IMR-90 (cell line): ENCODE measurements around the gene GOLGA6C. TPM values are rescaled to one million over a fixed set of nuclear protein-coding genes. Genes with fewer than 3 reads are reported as not detected.

Experiments used
- ATAC-seq: fragments of 200-7000 bp; cut with Tn5 transposase; 2 replicates; pipeline ENCODE4 v1.9.1; 2020; ENCODE audit warnings: low read depth, mild to moderate bottlenecking, moderate library complexity
- BruUV-seq: library from RNA; stranded (reverse); fragments of 400-500 nt; replicated peaks from 2 replicates; lab custom pipeline; 2021; lab: Mats Ljungman, UMichigan
- CTCF ChIA-PET: fragments of 300-600 bp; formaldehyde crosslinking; extraction: SDS; loops from one replicate; lab custom pipeline; 2021; ENCODE audit warnings: antibody characterized with exemption; lab: Yijun Ruan, JAX
- POLR2A ChIA-PET: fragments of 300-600 bp; sonication (Branson Sonifier 250); formaldehyde crosslinking; loops from one replicate; lab custom pipeline; 2022; ENCODE audit warnings: antibody characterized with exemption; ENCODE audit not compliant: unreplicated experiment; lab: Charles Lee
- DNase-seq: peaks from one replicate; pipeline ENCODE4 v3.0.0; 2013
- H2AFZ ChIP-seq: replicated peaks from 2 replicates; pipeline ENCODE3; 2013; ENCODE audit warnings: low read length, mild to moderate bottlenecking; ENCODE audit not compliant: poor library complexity
- H2AK5ac ChIP-seq: 2 replicates; pipeline ENCODE4 v1.6.1; 2013; ENCODE audit warnings: low read depth, low read length, inconsistent platforms
- H2AK9ac ChIP-seq: replicated peaks from 2 replicates; pipeline ENCODE3; 2013; ENCODE audit warnings: mild to moderate bottlenecking, low read depth, low read length, moderate library complexity; ENCODE audit not compliant: poor library complexity
- H2BK120ac ChIP-seq: 2 replicates; pipeline ENCODE4 v1.6.1; 2013; ENCODE audit warnings: low read depth, low read length, inconsistent platforms
- H2BK15ac ChIP-seq: 3 replicates; pipeline ENCODE4 v1.6.1; 2013; ENCODE audit warnings: low read depth, low read length, inconsistent platforms
- H2BK20ac ChIP-seq: 2 replicates; pipeline ENCODE4 v1.6.1; 2013; ENCODE audit warnings: low read depth, mild to moderate bottlenecking, inconsistent platforms, low read length, moderate library complexity
- H2BK5ac ChIP-seq: 2 replicates; pipeline ENCODE4 v1.6.1; 2013; ENCODE audit warnings: mild to moderate bottlenecking, low read depth, low read length, inconsistent platforms; ENCODE audit not compliant: poor library complexity, severe bottlenecking
- H3K14ac ChIP-seq: replicated peaks from 2 replicates; pipeline ENCODE4 v1.6.1; 2013; ENCODE audit warnings: low read depth, low read length, inconsistent platforms
- H3K18ac ChIP-seq: 2 replicates; pipeline ENCODE4 v1.6.1; 2013; ENCODE audit warnings: low read depth, low read length, control low read depth
- H3K23ac ChIP-seq: 2 replicates; pipeline ENCODE4 v1.6.1; 2013; ENCODE audit warnings: low read depth, low read length, inconsistent platforms
- H3K27ac ChIP-seq: 2 replicates; pipeline ENCODE4 v1.5.1; 2013; ENCODE audit warnings: mild to moderate bottlenecking, control low read depth, low read length; ENCODE audit not compliant: insufficient read depth
- H3K27me3 ChIP-seq: 2 replicates; pipeline ENCODE4 v1.6.1; 2013; ENCODE audit warnings: low read length; ENCODE audit not compliant: control insufficient read depth, insufficient read depth
- H3K36me3 ChIP-seq: 2 replicates; pipeline ENCODE4 v1.6.1; 2013; ENCODE audit warnings: low read length, mixed read lengths; ENCODE audit not compliant: control insufficient read depth, insufficient read depth
- H3K4ac ChIP-seq: 2 replicates; pipeline ENCODE4 v1.6.1; 2013; ENCODE audit warnings: low read depth, low read length, inconsistent platforms
- H3K4me1 ChIP-seq: 2 replicates; pipeline ENCODE4 v1.6.1; 2013; ENCODE audit warnings: low read length, mixed read lengths; ENCODE audit not compliant: control insufficient read depth, insufficient read depth
- H3K4me2 ChIP-seq: 2 replicates; pipeline ENCODE4 v1.6.1; 2013; ENCODE audit warnings: low read depth, mild to moderate bottlenecking, control low read depth, low read length, moderate library complexity
- H3K4me3 ChIP-seq: 2 replicates; pipeline ENCODE4 v1.5.1; 2013; ENCODE audit warnings: low read depth, mild to moderate bottlenecking, control low read depth, low read length, moderate library complexity; ENCODE audit not compliant: insufficient read depth
- H3K56ac ChIP-seq: 2 replicates; pipeline ENCODE4 v1.6.1; 2013; ENCODE audit warnings: low read length, inconsistent platforms; ENCODE audit not compliant: insufficient read depth; ENCODE audit errors: extremely low read depth
- H3K79me1 ChIP-seq, 2 experiments: 2 replicates each; pipeline ENCODE4 v1.6.1; 2013; ENCODE audit warnings: low read length in 2 of 2, inconsistent platforms in 1 of 2, low read depth in 1 of 2
- H3K9ac ChIP-seq: 2 replicates; pipeline ENCODE4 v1.6.1; 2013; ENCODE audit warnings: low read depth, low read length, control low read depth
- H3K9me1 ChIP-seq: 2 replicates; pipeline ENCODE4 v1.6.1; 2013; ENCODE audit warnings: low read length, inconsistent platforms; ENCODE audit not compliant: insufficient read depth
- H3K9me3 ChIP-seq: 2 replicates; pipeline ENCODE4 v1.6.1; 2013; ENCODE audit warnings: low read length; ENCODE audit not compliant: control insufficient read depth, insufficient read depth
- H4K20me1 ChIP-seq: 2 replicates; pipeline ENCODE4 v1.6.1; 2013; ENCODE audit warnings: low read length, inconsistent platforms; ENCODE audit not compliant: insufficient read depth
- H4K5ac ChIP-seq: 2 replicates; pipeline ENCODE4 v1.6.1; 2013; ENCODE audit warnings: mild to moderate bottlenecking, low read depth, low read length, control low read depth
- H4K8ac ChIP-seq, 2 experiments: 2 replicates each; pipeline ENCODE4 v1.6.1; 2013; ENCODE audit warnings: low read depth in 2 of 2, low read length in 2 of 2, control low read depth in 1 of 2, inconsistent platforms in 1 of 2
- H4K91ac ChIP-seq: 2 replicates; pipeline ENCODE4 v1.6.1; 2013; ENCODE audit warnings: low read depth, low read length, inconsistent platforms; ENCODE audit not compliant: insufficient read depth
- BHLHE40 ChIP-seq: fragments of 150-350 bp; IDR thresholded peaks from 2 replicates; pipeline ENCODE4 v1.6.1; 2016; ENCODE audit warnings: mild to moderate bottlenecking, low read depth, low read length
- CHD1 ChIP-seq: IDR thresholded peaks from 2 replicates; pipeline ENCODE4 v1.6.1; 2012; ENCODE audit warnings: low read depth, low read length, improper control_type of control experiment
- FOS ChIP-seq: fragments of 150-350 bp; IDR thresholded peaks from 2 replicates; pipeline ENCODE4 v1.6.1; 2016; ENCODE audit warnings: low read depth, low read length
- MAFK ChIP-seq: IDR thresholded peaks from 2 replicates; pipeline ENCODE4 v1.6.1; 2012; ENCODE audit warnings: low read depth, low read length, improper control_type of control experiment
- MAZ ChIP-seq: IDR thresholded peaks from 2 replicates; pipeline ENCODE4 v1.6.1; 2012; ENCODE audit warnings: low read depth, mild to moderate bottlenecking, low read length, improper control_type of control experiment, moderate library complexity, borderline replicate concordance
- RCOR1 ChIP-seq: IDR thresholded peaks from 2 replicates; pipeline ENCODE4 v1.6.1; 2012; ENCODE audit warnings: mild to moderate bottlenecking, low read length, improper control_type of control experiment; ENCODE audit not compliant: insufficient replicate concordance
- SMC3 ChIP-seq: fragments of 150-350 bp; IDR thresholded peaks from 2 replicates; pipeline ENCODE4 v1.6.1; 2016; ENCODE audit warnings: low read depth, mild to moderate bottlenecking, antibody characterized with exemption, low read length, moderate library complexity
- WGBS, 2 experiments: methylation state at CpG; one replicate each; pipeline versions ENCODE4 v1.1.5 to v1.1.7; 2013; ENCODE audit warnings: missing lambda C conversion rate in 2 of 2; ENCODE audit not compliant: insufficient read length in 1 of 2; ENCODE audit errors: extremely low coverage in 2 of 2; 5-methylcytosine and 5-hydroxymethylcytosine counted together
- dilution Hi-C: fragments of 300-500 bp; cut with HindIII; formaldehyde crosslinking; loops from one replicate; pipeline ENCODE4 v1.14.3; 2018; ENCODE audit warnings: low sequenced_read_pairs; ENCODE audit not compliant: unreplicated experiment
- in situ Hi-C: fragments of 300-500 bp; cut with MboI; formaldehyde crosslinking; loops from 3 replicates; pipeline ENCODE4 v1.14.3; 2019; ENCODE audit warnings: low sequenced_read_pairs, inconsistent platforms, mixed read lengths
- intact Hi-C: fragments of 100-400 bp; cut with micrococcal nuclease; formaldehyde crosslinking; loops from 2 replicates; pipeline ENCODE4 v1.10.0; 2022
- polyA plus RNA-seq, 3 experiments: library from polyadenylated mRNA; depleted of rRNA; stranded (reverse); fragments of >200 nt; gene quantifications; 2 replicates each; pipeline ENCODE4 v1.2.3, GENCODE V29; 2012; ENCODE audit warnings: low replicate concordance in 1 of 3
- total RNA-seq: library from RNA; depleted of rRNA; stranded (reverse); fragments of >200 nt; gene quantifications from 2 replicates; pipeline ENCODE4 v1.2.3, GENCODE V29; 2012

GOLGA6C gene
- total and polyA plus RNA-seq, 2 of the 4 experiments (the other 2 are of a cell fraction): not detected

GRCh38 chr15:75213212-75213767 lies 44.8 kb upstream of the GOLGA6C start:
- intact Hi-C loops: no loop called here
- no peaks in the 10 kb centered on the region for H3K9me3 ChIP-seq
- no peak overlapping the region for H4K8ac ChIP-seq
- peaks cover 66% of the 10 kb centered on the region for H4K20me1 ChIP-seq
- 100% methylated on average over 1 of the region's 12 CpGs; no CpG with 5 or more reads in 1 of the 2 experiments for WGBS, 2 experiments
- TF ChIP-seq MAZ: no peak
- TF ChIP-seq FOS: no peak
- TF ChIP-seq SMC3: no peak
- TF ChIP-seq BHLHE40: no peak
- TF ChIP-seq RCOR1: no peak
- no peak for TF ChIP-seq CHD1
- TF ChIP-seq MAFK: no peak
- no peaks in the 10 kb centered on the region for H3K4me1 ChIP-seq
- ChIA-PET CTCF (no interaction called here), POLR2A (no interaction called here)
- H2AK9ac ChIP-seq: no peak overlapping the region
- H3K27me3 ChIP-seq: no peaks in the 10 kb centered on the region
- no peak overlapping the region for H2BK5ac ChIP-seq
- no peak overlapping the region for H3K18ac ChIP-seq
- dilution Hi-C loops: no loop called here
- H3K4me3 ChIP-seq: no peak overlapping the region
- in situ Hi-C loops: no loop called here
- no peak overlapping the region for H3K14ac ChIP-seq
- BruUV-seq: no TSS peak
- peaks cover 17 to 41% of the 10 kb centered on the region in 2 experiments for H3K79me1 ChIP-seq
- H3K23ac ChIP-seq: no peak overlapping the region
- H2AFZ ChIP-seq: no peak overlapping the region
- no peak overlapping the region for H3K4me2 ChIP-seq
- peaks cover 47% of the 10 kb centered on the region for H3K36me3 ChIP-seq
- H2BK120ac ChIP-seq: no peak overlapping the region
- H2AK5ac ChIP-seq: no peak overlapping the region
- no peak overlapping the region for H4K91ac ChIP-seq
- H3K4ac ChIP-seq: no peak overlapping the region
- H2BK20ac ChIP-seq: no peak overlapping the region
- no peak overlapping the region for H2BK15ac ChIP-seq
- no peak overlapping the region for H3K56ac ChIP-seq
- H4K5ac ChIP-seq: no peak overlapping the region
- no peak overlapping the region for H3K9ac ChIP-seq
- DNase-seq: no peak
- no peaks in the 10 kb centered on the region for H3K9me1 ChIP-seq
- no peak overlapping the region for H3K27ac ChIP-seq
- ATAC-seq: no peak
